ENCODE data around the gene RBM33. TPM values are rescaled to one million over a fixed set of nuclear protein-coding genes. Genes with fewer than 3 reads are reported as not detected.
A peak's percentile ranks its signal among the peaks of the same experiment; 100 is the strongest.

Gene RBM33
- polyA plus RNA-seq, 2 of the 4 experiments (the other 2 are of a cell fraction): 21.7 to 21.9 TPM

GRCh38 chr7:155620497-155620896 lies 24.0 kb upstream of the RBM33 start:
- no peak for TF ChIP-seq ZC3H11A (IDR thresholded peaks at IDR 0.05)
- no peak for TF ChIP-seq EP300 (IDR thresholded peaks at IDR 0.05)
- no peak for TF ChIP-seq PHF8 (IDR thresholded peaks at IDR 0.05; ENCODE audit: borderline replicate concordance, low read depth)
- TF ChIP-seq MAFK (IDR thresholded peaks at IDR 0.05; ENCODE audit: partially characterized antibody): no peak
- TF ChIP-seq REST (IDR thresholded peaks at IDR 0.05): no peak
- TF ChIP-seq HOXB13 (CRISPR knock-in tag; IDR thresholded peaks at IDR 0.05; ENCODE audit: low read depth): no peak
- DNase-seq (ENCODE audit: low read depth in 1 of 2, low spot score in 1 of 2) (no peak), ATAC-seq (no peak), FAIRE-seq (no peak)
- Histone ChIP-seq H3K4me1 (peaks cover 32% of the 10 kb centered on the region), H3K9me3 (no peaks in the 10 kb centered on the region), H3K4me2 (no peak overlapping the region), H3K4me3 (no peak overlapping the region), H3K27ac (peak overlapping the region; percentile 3 to 89; a peak in 4 of 6 replicates)
- CTCF ChIA-PET: interaction anchor here (3.3 kb wide), 1 partner anchor 22 kb away, joined by 14 read pairs; no protein-coding TSS in a partner anchor
- POLR2A ChIA-PET: interaction anchor here (1.0 kb wide), 1 partner anchor 24 kb away, joined by 3 read pairs; the partner anchor contains the start of gene RBM33
- 90% methylated on average over 6 of the region's 6 CpGs for WGBS (ENCODE audit: missing lambda C conversion rate)

DNA sequence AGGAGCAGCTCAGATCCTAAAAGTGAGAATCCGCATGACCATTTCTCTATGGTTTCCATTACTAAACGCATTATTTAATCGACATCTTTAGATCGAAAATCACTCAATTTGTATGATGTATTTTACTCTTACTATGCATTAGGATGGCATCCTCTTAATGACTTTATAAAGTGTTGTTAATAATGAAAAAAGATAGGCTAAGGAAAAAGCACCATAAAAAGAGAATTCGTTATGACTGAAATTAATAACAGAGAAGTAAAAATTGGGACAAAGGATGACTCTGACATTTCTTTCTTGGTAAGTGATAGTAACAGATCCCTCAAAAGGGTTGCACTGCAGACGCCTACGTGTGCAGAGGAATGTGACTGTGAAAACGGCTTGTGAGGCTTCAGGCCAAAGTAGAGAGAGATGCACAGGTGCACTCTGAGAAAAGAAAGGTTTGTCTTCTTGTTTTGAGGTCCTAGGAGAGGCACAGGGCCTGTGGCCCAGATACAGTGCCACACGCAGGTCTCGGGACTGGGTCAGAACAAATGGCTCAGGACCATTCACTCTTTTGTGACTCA lies 23.0 kb upstream of the RBM33 start:
- DNase-seq (ENCODE audit: low read depth in 1 of 2, low spot score in 1 of 2) (no peak), ATAC-seq (no peak), FAIRE-seq (no peak)
- Histone ChIP-seq H3K4me2 (no peak overlapping the region), H3K4me3 (no peak overlapping the region), H3K27ac (peak overlapping the region in 1 of 2 experiments; percentile 44; a peak in 3 of 6 replicates), H3K4me1 (peaks cover 32% of the 10 kb centered on the region), H3K9me3 (no peaks in the 10 kb centered on the region)
- ChIA-PET POLR2A (interaction anchor here (1.0 kb wide), 2 partner anchors 23 kb away, joined by 3 read pairs; partner anchors contain the start of gene RBM33), CTCF (interaction anchor here (1.3 to 3.3 kb wide), 3 partner anchors 9 to 23 kb away, joined by 4 to 14 read pairs (median 5); partner anchors contain the start of gene RBM33)
- no peak for TF ChIP-seq MAX (IDR thresholded peaks at IDR 0.05)
- no peak for TF ChIP-seq NR3C1 (IDR thresholded peaks at IDR 0.05)
- WGBS (ENCODE audit: missing lambda C conversion rate): 89% methylated on average over 10 of the region's 10 CpGs

- ATAC-seq (no peak), DNase-seq (ENCODE audit: low read depth in 1 of 2, low spot score in 1 of 2) (no peak), FAIRE-seq (no peak)
- Histone ChIP-seq H3K9me3 (peaks cover 8% of the 10 kb centered on the region), H3K4me3 (no peak overlapping the region), H3K4me2 (no peak overlapping the region), H3K27ac (no peak overlapping the region), H3K4me1 (peaks cover 17% of the 10 kb centered on the region)
- ChIA-PET POLR2A (no interaction called here), CTCF (interaction anchor here (0.6 to 1.9 kb wide), 2 partner anchors 26 to 144 kb away, joined by 3 to 5 read pairs; no protein-coding TSS in a partner anchor)
- 73% methylated on average over 6 of the region's 6 CpGs for WGBS (ENCODE audit: missing lambda C conversion rate)
- TF ChIP-seq ZNF302 (CRISPR knock-in tag; IDR thresholded peaks at IDR 0.05): no peak
- no peak for TF ChIP-seq RNF2 (IDR thresholded peaks at IDR 0.05; ENCODE audit: borderline replicate concordance, low read depth)
- no peak for TF ChIP-seq CBX2 (IDR thresholded peaks at IDR 0.05; ENCODE audit: borderline replicate concordance, low read depth)
- TF ChIP-seq, protein P1, sequence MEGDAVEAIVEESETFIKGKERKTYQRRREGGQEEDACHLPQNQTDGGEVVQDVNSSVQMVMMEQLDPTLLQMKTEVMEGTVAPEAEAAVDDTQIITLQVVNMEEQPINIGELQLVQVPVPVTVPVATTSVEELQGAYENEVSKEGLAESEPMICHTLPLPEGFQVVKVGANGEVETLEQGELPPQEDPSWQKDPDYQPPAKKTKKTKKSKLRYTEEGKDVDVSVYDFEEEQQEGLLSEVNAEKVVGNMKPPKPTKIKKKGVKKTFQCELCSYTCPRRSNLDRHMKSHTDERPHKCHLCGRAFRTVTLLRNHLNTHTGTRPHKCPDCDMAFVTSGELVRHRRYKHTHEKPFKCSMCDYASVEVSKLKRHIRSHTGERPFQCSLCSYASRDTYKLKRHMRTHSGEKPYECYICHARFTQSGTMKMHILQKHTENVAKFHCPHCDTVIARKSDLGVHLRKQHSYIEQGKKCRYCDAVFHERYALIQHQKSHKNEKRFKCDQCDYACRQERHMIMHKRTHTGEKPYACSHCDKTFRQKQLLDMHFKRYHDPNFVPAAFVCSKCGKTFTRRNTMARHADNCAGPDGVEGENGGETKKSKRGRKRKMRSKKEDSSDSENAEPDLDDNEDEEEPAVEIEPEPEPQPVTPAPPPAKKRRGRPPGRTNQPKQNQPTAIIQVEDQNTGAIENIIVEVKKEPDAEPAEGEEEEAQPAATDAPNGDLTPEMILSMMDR (IDR thresholded peaks at IDR 0.05): no peak
- no peak for TF ChIP-seq NFE2L2 (conservative IDR thresholded peaks at IDR 0.05; ENCODE audit: low read length)
- TF ChIP-seq ATOH8 (CRISPR knock-in tag; IDR thresholded peaks at IDR 0.05; ENCODE audit: low read depth): no peak
- TF ChIP-seq, protein P2, sequence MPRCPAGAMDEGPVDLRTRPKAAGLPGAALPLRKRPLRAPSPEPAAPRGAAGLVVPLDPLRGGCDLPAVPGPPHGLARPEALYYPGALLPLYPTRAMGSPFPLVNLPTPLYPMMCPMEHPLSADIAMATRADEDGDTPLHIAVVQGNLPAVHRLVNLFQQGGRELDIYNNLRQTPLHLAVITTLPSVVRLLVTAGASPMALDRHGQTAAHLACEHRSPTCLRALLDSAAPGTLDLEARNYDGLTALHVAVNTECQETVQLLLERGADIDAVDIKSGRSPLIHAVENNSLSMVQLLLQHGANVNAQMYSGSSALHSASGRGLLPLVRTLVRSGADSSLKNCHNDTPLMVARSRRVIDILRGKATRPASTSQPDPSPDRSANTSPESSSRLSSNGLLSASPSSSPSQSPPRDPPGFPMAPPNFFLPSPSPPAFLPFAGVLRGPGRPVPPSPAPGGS (IDR thresholded peaks at IDR 0.05): no peak
- no peak for TF ChIP-seq ESRRA (IDR thresholded peaks at IDR 0.05; ENCODE audit: borderline replicate concordance, low read length)
- no peak for TF ChIP-seq HDAC2 (IDR thresholded peaks at IDR 0.05)
- TF ChIP-seq BHLHE40 (IDR thresholded peaks at IDR 0.05; ENCODE audit: low read depth, low read length): no peak
- no peak for TF ChIP-seq FOSL2 (IDR thresholded peaks at IDR 0.05)
- no peak for TF ChIP-seq FOSL2 (CRISPR knock-in tag; IDR thresholded peaks at IDR 0.05)
- TF ChIP-seq TFCP2L1 (CRISPR knock-in tag; IDR thresholded peaks at IDR 0.05): no peak
- TF ChIP-seq HOXB13 (CRISPR knock-in tag; IDR thresholded peaks at IDR 0.05; ENCODE audit: low read depth): no peak
- TF ChIP-seq, protein P3, sequence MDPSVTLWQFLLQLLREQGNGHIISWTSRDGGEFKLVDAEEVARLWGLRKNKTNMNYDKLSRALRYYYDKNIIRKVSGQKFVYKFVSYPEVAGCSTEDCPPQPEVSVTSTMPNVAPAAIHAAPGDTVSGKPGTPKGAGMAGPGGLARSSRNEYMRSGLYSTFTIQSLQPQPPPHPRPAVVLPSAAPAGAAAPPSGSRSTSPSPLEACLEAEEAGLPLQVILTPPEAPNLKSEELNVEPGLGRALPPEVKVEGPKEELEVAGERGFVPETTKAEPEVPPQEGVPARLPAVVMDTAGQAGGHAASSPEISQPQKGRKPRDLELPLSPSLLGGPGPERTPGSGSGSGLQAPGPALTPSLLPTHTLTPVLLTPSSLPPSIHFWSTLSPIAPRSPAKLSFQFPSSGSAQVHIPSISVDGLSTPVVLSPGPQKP (IDR thresholded peaks at IDR 0.05; ENCODE audit: low read depth, low read length): no peak
- TF ChIP-seq, protein P4, sequence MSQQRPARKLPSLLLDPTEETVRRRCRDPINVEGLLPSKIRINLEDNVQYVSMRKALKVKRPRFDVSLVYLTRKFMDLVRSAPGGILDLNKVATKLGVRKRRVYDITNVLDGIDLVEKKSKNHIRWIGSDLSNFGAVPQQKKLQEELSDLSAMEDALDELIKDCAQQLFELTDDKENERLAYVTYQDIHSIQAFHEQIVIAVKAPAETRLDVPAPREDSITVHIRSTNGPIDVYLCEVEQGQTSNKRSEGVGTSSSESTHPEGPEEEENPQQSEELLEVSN (IDR thresholded peaks at IDR 0.05; ENCODE audit: borderline replicate concordance, low read depth): no peak
- TF ChIP-seq TP53 (CRISPR knock-in tag; IDR thresholded peaks at IDR 0.05): no peak
These were observed 20.0 kb upstream of the RBM33 start for GRCh38 chr7:155624412-155624811.

All from A549 (cell line).